GM23338 (cell line): ENCODE measurements around the gene MAN2B2. TPM values are rescaled to one million over a fixed set of nuclear protein-coding genes. Genes with fewer than 3 reads are reported as not detected.
A peak's percentile ranks its signal among the peaks of the same experiment; 100 is the strongest.

Source experiments
- ATAC-seq: fragments of 200-7000 bp; cut with Tn5 transposase; 3 replicates; pipeline ENCODE4 v1.9.1; 2020
- DNase-seq: peaks from one replicate; pipeline ENCODE4 v3.0.0-alpha.2; 2015; ENCODE audit warnings: low spot score
- H2AFZ ChIP-seq: fragments of 200-600 bp; sonication (generic); 2 replicates; pipeline ENCODE4 v1.8.0; 2016; ENCODE audit warnings: antibody characterized with exemption, mild to moderate bottlenecking, moderate library complexity
- H3F3A ChIP-seq: fragments of 200-600 bp; sonication (generic); replicated peaks from 2 replicates; pipeline ENCODE4 v1.8.0; 2017; ENCODE audit warnings: antibody characterized with exemption, mixed run types, low read depth
- H3K27ac ChIP-seq: fragments of 200-600 bp; sonication (generic); 2 replicates; pipeline ENCODE4 v1.6.1; 2016; ENCODE audit warnings: low read depth
- H3K27me3 ChIP-seq: fragments of 200-600 bp; sonication (generic); 2 replicates; pipeline ENCODE4 v1.8.0; 2016; ENCODE audit warnings: mild to moderate bottlenecking, mixed run types, moderate library complexity; ENCODE audit not compliant: insufficient read depth
- H3K36me3 ChIP-seq: fragments of 200-600 bp; sonication (generic); 2 replicates; pipeline ENCODE4 v1.8.0; 2016; ENCODE audit warnings: mild to moderate bottlenecking; ENCODE audit not compliant: insufficient read depth
- H3K4me1 ChIP-seq: fragments of 200-600 bp; sonication (generic); 2 replicates; pipeline ENCODE4 v1.8.0; 2016; ENCODE audit warnings: mild to moderate bottlenecking, moderate library complexity; ENCODE audit not compliant: insufficient read depth
- H3K4me2 ChIP-seq: fragments of 200-600 bp; sonication (generic); 2 replicates; pipeline ENCODE4 v1.7.1; 2017; ENCODE audit warnings: mixed run types
- H3K4me3 ChIP-seq: fragments of 200-600 bp; sonication (generic); 2 replicates; pipeline ENCODE4 v1.6.1; 2016; ENCODE audit warnings: mixed run types
- H3K79me2 ChIP-seq: fragments of 200-600 bp; sonication (generic); replicated peaks from 2 replicates; pipeline ENCODE4 v1.8.0; 2017; ENCODE audit warnings: mild to moderate bottlenecking; ENCODE audit not compliant: insufficient read depth
- H3K9me2 ChIP-seq: fragments of 200-600 bp; sonication (generic); 2 replicates; pipeline ENCODE4 v1.8.0; 2017; ENCODE audit not compliant: insufficient read depth
- H4K20me1 ChIP-seq: fragments of 200-600 bp; sonication (generic); replicated peaks from 2 replicates; pipeline ENCODE4 v1.8.0; 2017; ENCODE audit warnings: mild to moderate bottlenecking; ENCODE audit not compliant: insufficient read depth
- H3K27ac Mint-ChIP-seq: 2 replicates; pipeline ENCODE4 v1.8.0; 2020; ENCODE audit warnings: inconsistent platforms, mild to moderate bottlenecking, moderate library complexity, mixed read lengths
- H3K27me3 Mint-ChIP-seq: 3 replicates; pipeline ENCODE4 v1.8.0; 2022; ENCODE audit warnings: low read depth, mild to moderate bottlenecking, moderate library complexity, mixed read lengths, inconsistent platforms; ENCODE audit not compliant: insufficient read depth, poor library complexity
- H3K36me3 Mint-ChIP-seq: 3 replicates; pipeline ENCODE4 v1.8.0; 2021; ENCODE audit warnings: low read depth, mild to moderate bottlenecking, inconsistent platforms, moderate library complexity, mixed read lengths
- H3K4me1 Mint-ChIP-seq: 3 replicates; pipeline ENCODE4 v1.8.0; 2020; ENCODE audit warnings: mild to moderate bottlenecking, inconsistent platforms, mixed read lengths
- H3K4me3 Mint-ChIP-seq: 3 replicates; pipeline ENCODE4 v1.8.0; 2021; ENCODE audit warnings: moderate library complexity, mild to moderate bottlenecking, inconsistent platforms, mixed read lengths
- H3K9me3 Mint-ChIP-seq: 3 replicates; pipeline ENCODE4 v1.8.0; 2020; ENCODE audit warnings: moderate library complexity, mild to moderate bottlenecking, inconsistent platforms, mixed read lengths
- CREB1 ChIP-seq: fragments of 250-450 bp; sonication (Bioruptor Pico); IDR thresholded peaks from 2 replicates; pipeline ENCODE4 v1.5.0; 2020; ENCODE audit warnings: low read depth, mild to moderate bottlenecking, moderate library complexity
- CTCF ChIP-seq, 2 experiments: fragments of 200-600 bp in 1 of 2; sonication (generic) in 1 of 2; conservative IDR thresholded peaks; 2 replicates each; pipeline versions ENCODE4 v1.5.1 to v1.6.1; 2016 to 2017; ENCODE audit warnings: antibody characterized with exemption in 2 of 2, low read depth in 2 of 2, mild to moderate bottlenecking in 2 of 2, moderate library complexity in 1 of 2
- EZH2 ChIP-seq: fragments of 200-600 bp; sonication (generic); IDR thresholded peaks from one replicate; pipeline ENCODE4 v1.8.0; 2017; ENCODE audit warnings: antibody characterized with exemption, mild to moderate bottlenecking, low read depth; ENCODE audit not compliant: unreplicated experiment
- EZH2phosphoT487 ChIP-seq: fragments of 200-600 bp; sonication (generic); IDR thresholded peaks from one replicate; pipeline ENCODE4 v1.8.1; 2018; ENCODE audit warnings: antibody characterized with exemption; ENCODE audit not compliant: unreplicated experiment
- NANOG ChIP-seq: IDR thresholded peaks from 2 replicates; pipeline ENCODE4 v1.6.1; 2016; ENCODE audit warnings: antibody characterized with exemption, borderline replicate concordance
- POLR2AphosphoS5 ChIP-seq: IDR thresholded peaks from 2 replicates; pipeline ENCODE4 v1.6.1; 2016; ENCODE audit warnings: antibody characterized with exemption, low read depth
- REST ChIP-seq: IDR thresholded peaks from one replicate; pipeline ENCODE4 v1.6.1; 2018; ENCODE audit warnings: antibody characterized with exemption; ENCODE audit not compliant: unreplicated experiment
- STAT1 ChIP-seq: IDR thresholded peaks from one replicate; pipeline ENCODE4 v1.6.1; 2016; ENCODE audit warnings: antibody characterized with exemption; ENCODE audit not compliant: unreplicated experiment
- ZNF114 ChIP-seq: fragments of 250-450 bp; sonication (Bioruptor Pico); IDR thresholded peaks from 2 replicates; pipeline ENCODE4 v1.5.0; 2020; ENCODE audit warnings: mild to moderate bottlenecking, moderate library complexity
- ZNF331 ChIP-seq: fragments of 250-450 bp; sonication (Bioruptor Pico); IDR thresholded peaks from 2 replicates; pipeline ENCODE4 v1.5.0; 2020; ENCODE audit warnings: low read depth, mild to moderate bottlenecking, moderate library complexity
- polyA plus RNA-seq: library from polyadenylated mRNA; unstranded; fragments of >200 nt; fragmentation: Nextera tagmentation; extraction: Ambion mirVana; gene quantifications from 2 replicates; pipeline ENCODE4 v1.2.1, GENCODE V29; 2016
- total RNA-seq: library from RNA; depleted of rRNA; stranded (reverse); fragments of >200 nt; shearing (Covaris generic); gene quantifications from 2 replicates; pipeline ENCODE4 v1.2.3, GENCODE V29; 2014

The MAN2B2 gene
- total and polyA plus RNA-seq, 2 experiments from 2014 or later, result 1.6 to 6.9 TPM

GRCh38 chr4:6658597-6659075 lies 83.6 kb downstream of the MAN2B2 start:
- H3K4me1 Mint-ChIP-seq, result peaks cover 4% of the 10 kb centered on the region; the same call in 2 of the 3 replicates
- H4K20me1 ChIP-seq, result no peaks in the 10 kb centered on the region
- no peaks in the 10 kb centered on the region for H3K36me3 Mint-ChIP-seq
- no peak overlapping the region for H3K27ac ChIP-seq
- ATAC-seq, result peak; percentile 84
- peak overlapping the region; percentile 64; the same call in 2 of the 3 replicates for H3K4me3 Mint-ChIP-seq
- H3K79me2 ChIP-seq, result no peaks in the 10 kb centered on the region
- H3K27me3 ChIP-seq, result peaks cover 55% of the 10 kb centered on the region
- H3K27ac Mint-ChIP-seq, result no peak overlapping the region
- H3K4me1 ChIP-seq, result peaks cover 12% of the 10 kb centered on the region
- no peaks in the 10 kb centered on the region for H3K9me3 Mint-ChIP-seq
- H3K36me3 ChIP-seq, result no peaks in the 10 kb centered on the region
- H2AFZ ChIP-seq, result peak overlapping the region; percentile 97
- H3K27me3 Mint-ChIP-seq, result peaks cover 35% of the 10 kb centered on the region
- H3K4me2 ChIP-seq, result peak overlapping the region; percentile 79
- H3F3A ChIP-seq, result no peaks in the 10 kb centered on the region; the same call in 1 of the 2 replicates
- H3K9me2 ChIP-seq, result no peaks in the 10 kb centered on the region
- H3K4me3 ChIP-seq, result peak overlapping the region; percentile 53
- DNase-seq, result peak; percentile 72
- TF ChIP-seq CTCF (conservative IDR thresholded peaks at IDR 0.05; ENCODE audit: low read depth in 2 of 2), result no peak
- no peak for TF ChIP-seq POLR2AphosphoS5
- TF ChIP-seq CREB1 (CRISPR knock-in tag), result no peak
- no peak for TF ChIP-seq EZH2phosphoT487
- TF ChIP-seq NANOG, result no peak
- TF ChIP-seq STAT1, result no peak
- TF ChIP-seq ZNF331, result no peak
- no peak for TF ChIP-seq REST

- Mint-ChIP-seq H3K4me3 (no peak overlapping the region), H3K9me3 (no peaks in the 10 kb centered on the region), H3K27me3 (peaks cover 39% of the 10 kb centered on the region), H3K36me3 (no peaks in the 10 kb centered on the region), H3K27ac (no peak overlapping the region), H3K4me1 (peaks cover 4% of the 10 kb centered on the region; the same call in 2 of the 3 replicates)
- H3K4me3 ChIP-seq, result no peak overlapping the region
- H3K27ac ChIP-seq, result no peak overlapping the region
- H3K79me2 ChIP-seq, result no peaks in the 10 kb centered on the region
- no peaks in the 10 kb centered on the region; the same call in 1 of the 2 replicates for H3F3A ChIP-seq
- peaks cover 13% of the 10 kb centered on the region for H3K4me1 ChIP-seq
- H3K36me3 ChIP-seq, result no peaks in the 10 kb centered on the region
- no peaks in the 10 kb centered on the region for H3K9me2 ChIP-seq
- ATAC-seq (no peak), DNase-seq (no peak)
- H4K20me1 ChIP-seq, result no peaks in the 10 kb centered on the region
- H3K27me3 ChIP-seq, result peaks cover 62% of the 10 kb centered on the region
- no peak for TF ChIP-seq CREB1 (CRISPR knock-in tag)
- no peak for TF ChIP-seq POLR2AphosphoS5
- TF ChIP-seq EZH2, result no peak
- no peak for TF ChIP-seq ZNF114
- no peak for TF ChIP-seq STAT1
- no peak for TF ChIP-seq ZNF331
- no peak overlapping the region for H2AFZ ChIP-seq
- H3K4me2 ChIP-seq, result no peak overlapping the region
These were observed 84.9 kb downstream of the MAN2B2 start for GRCh38 chr4:6659897-6660296.
